Pons (tissue), 1 donor: ENCODE measurements around the gene GDF7.

Source experiments
- DNase-seq: peaks from one replicate; pipeline ENCODE4 v3.0.0-alpha.2; 2016; ENCODE audit warnings: low spot score

GDF7 gene

GRCh38 chr2:20629181-20629580 is 37.8 kb upstream of the GDF7 start:
- DNase-seq, result no peak

- no peak for DNase-seq
Measured at GRCh38 chr2:20629581-20630171, 37.3 kb upstream of the GDF7 start.

GRCh38 chr2:20630967-20631366 is 36.0 kb upstream of the GDF7 start:
- no peak for DNase-seq

GRCh38 chr2:20631617-20632307 is 35.2 kb upstream of the GDF7 start:
- no peak for DNase-seq

- DNase-seq, result no peak
Measured at GRCh38 chr2:20632446-20632990, 34.4 kb upstream of the GDF7 start.

GRCh38 chr2:20633001-20633400 is 33.9 kb upstream of the GDF7 start:
- DNase-seq, result no peak

GRCh38 chr2:20633794-20634506 is 33.0 kb upstream of the GDF7 start:
- no peak for DNase-seq

GRCh38 chr2:20634507-20635112 is 32.3 kb upstream of the GDF7 start:
- DNase-seq, result no peak

GRCh38 chr2:20635113-20635510 is 31.8 kb upstream of the GDF7 start:
- no peak for DNase-seq

GRCh38 chr2:20635675-20636584 is 31.0 kb upstream of the GDF7 start:
- peak; percentile 76 for DNase-seq

GRCh38 chr2:20637147-20637546 is 29.8 kb upstream of the GDF7 start:
- no peak for DNase-seq

- DNase-seq, result no peak
Measured at GRCh38 chr2:20638014-20638413, 28.9 kb upstream of the GDF7 start.

- no peak for DNase-seq
Measured at GRCh38 chr2:20638646-20639430, 28.1 kb upstream of the GDF7 start.

GRCh38 chr2:20640411-20641122 is 26.4 kb upstream of the GDF7 start:
- DNase-seq, result peak; percentile 28

- peak; percentile 20 for DNase-seq
Measured at GRCh38 chr2:20641123-20641985, 25.6 kb upstream of the GDF7 start.

GRCh38 chr2:20642055-20642971 is 24.6 kb upstream of the GDF7 start:
- peak; percentile 72 for DNase-seq

GRCh38 chr2:20643060-20643459 is 23.9 kb upstream of the GDF7 start:
- no peak for DNase-seq

GRCh38 chr2:20643826-20644225 is 23.1 kb upstream of the GDF7 start:
- DNase-seq, result no peak
